ENCODE measurements around the gene EBPL.
"Not testable (repeated sequence)": the region's sequence is repeated elsewhere in the genome, so short reads cannot be mapped to it uniquely, and the experiment has no call there.

Gene EBPL

DNA sequence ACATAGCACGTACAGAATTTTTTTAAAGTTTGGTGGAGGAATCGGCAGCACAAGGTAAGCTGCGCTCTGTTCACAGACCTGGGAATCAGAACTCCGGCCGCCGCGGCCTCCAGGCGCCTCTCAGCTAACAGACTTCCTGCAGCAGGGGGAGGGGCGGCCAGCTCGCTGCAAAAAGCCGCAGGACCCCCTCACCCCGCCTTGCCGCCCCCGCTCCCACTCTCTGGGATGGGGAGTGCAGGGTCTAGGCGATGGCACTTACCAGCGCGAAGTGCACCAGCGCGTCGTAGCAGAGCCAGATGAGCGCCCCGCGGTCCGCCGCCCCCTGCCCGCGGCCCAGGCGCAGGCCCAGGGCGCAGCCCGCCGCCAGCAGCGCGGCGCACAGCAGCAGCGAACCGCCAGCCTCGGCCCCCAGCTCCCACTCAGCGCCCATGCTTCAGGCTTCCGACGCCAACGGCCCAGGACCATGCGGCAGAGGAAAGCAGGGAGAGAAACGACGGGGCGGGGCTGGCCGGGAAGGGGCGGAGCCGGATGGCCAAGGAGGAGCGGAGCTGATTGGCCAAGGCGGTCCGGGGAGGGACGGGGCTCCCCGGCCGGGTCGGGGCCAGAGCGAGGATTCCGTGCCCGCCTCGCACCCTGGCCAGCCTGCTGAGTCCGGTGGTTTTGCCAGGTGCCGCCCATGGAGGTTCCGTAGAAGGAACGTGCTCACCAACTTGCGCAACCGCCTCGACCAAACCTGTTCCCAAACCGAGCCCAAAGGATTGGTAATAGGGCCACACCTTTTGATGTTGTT lies at the start of gene EBPL:
Gene EBPL (minus strand): TSS at position 492 of the 790 bp plus-strand sequence. CDS start 62 bp downstream, at position 430.
- peak; percentile 96 for DNase-seq

DNA sequence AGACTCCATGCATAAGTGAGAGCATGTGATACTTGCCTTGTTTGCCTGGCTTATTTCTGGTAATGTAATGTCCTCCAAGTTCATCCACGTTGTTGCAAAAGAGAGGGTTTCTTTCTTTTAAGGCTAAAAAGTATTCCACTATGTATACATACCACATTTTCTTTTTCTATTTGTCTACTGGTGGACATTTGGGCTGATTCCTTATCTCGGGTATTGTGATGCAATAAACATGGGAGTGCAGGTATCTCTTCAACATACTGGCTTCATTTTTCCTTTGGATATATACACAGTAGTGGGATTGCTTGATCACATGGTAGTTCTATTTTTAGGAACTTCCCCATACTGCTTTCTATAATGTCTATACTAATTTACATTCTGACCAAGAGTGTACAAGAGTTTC lies 49.6 kb upstream of the EBPL start:
- DNase-seq = peak; percentile 34

GRCh38 chr13:49739498-49740187 lies 48.4 kb upstream of the EBPL start:
- DNase-seq = no peak

GRCh38 chr13:49733181-49733951 lies 42.1 kb upstream of the EBPL start:
- DNase-seq = no peak

DNA sequence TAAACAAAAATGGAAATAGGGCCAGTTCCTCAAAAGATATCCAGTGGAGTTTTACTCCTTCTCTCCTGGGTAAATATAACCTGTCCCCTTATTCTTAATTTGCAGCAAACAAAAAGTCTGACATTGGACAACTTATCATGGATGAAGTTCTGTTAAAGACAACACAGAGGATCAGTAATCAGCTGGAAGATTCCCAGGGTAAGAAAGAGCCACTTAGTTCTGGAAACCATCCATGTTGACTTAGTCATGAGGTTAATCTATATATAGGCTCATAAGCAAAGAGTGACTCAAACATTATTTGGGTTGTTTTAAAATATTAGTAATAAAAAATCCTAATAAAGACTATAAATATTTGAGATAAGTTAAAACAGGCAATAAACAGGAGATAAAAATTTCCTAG lies 40.5 kb upstream of the EBPL start:
- no peak for DNase-seq

- DNase-seq = no peak
Measured at GRCh38 chr13:49716615-49717014, 25.3 kb upstream of the EBPL start.

GRCh38 chr13:49714757-49715156 lies 23.5 kb upstream of the EBPL start:
- DNase-seq = no peak

GRCh38 chr13:49711218-49711863 lies 20.1 kb upstream of the EBPL start:
- DNase-seq = no peak

- not testable (repeated sequence) for DNase-seq
Measured at GRCh38 chr13:49704264-49704663, 13.0 kb upstream of the EBPL start.

GRCh38 chr13:49701491-49701890 lies 10.2 kb upstream of the EBPL start:
- no peak for DNase-seq

GRCh38 chr13:49697468-49697867 lies 6.2 kb upstream of the EBPL start:
- DNase-seq = no peak

GRCh38 chr13:49694446-49694845 lies 3.2 kb upstream of the EBPL start:
- no peak for DNase-seq

DNA sequence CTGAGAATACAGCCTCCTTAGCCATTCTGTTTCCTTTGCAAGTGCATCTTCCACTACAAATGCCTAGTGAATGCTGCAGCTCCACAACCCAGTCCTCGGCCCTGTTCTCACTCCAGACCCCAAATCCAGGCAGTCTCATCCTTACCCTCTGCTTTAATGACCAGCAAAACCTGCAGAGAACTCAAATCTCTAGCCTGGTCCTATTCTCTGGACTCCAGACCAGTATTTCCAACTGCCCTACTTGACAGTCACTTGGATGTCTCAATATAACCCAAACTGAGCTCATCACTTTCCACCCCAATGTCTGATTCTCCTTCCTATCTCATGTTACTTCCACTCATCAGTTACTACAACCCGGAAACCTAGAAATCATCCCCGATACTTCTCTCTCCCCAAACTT lies 2.6 kb upstream of the EBPL start:
- no peak for DNase-seq

GRCh38 chr13:49693191-49693733 lies 2.0 kb upstream of the EBPL start:
- DNase-seq = no peak

DNA sequence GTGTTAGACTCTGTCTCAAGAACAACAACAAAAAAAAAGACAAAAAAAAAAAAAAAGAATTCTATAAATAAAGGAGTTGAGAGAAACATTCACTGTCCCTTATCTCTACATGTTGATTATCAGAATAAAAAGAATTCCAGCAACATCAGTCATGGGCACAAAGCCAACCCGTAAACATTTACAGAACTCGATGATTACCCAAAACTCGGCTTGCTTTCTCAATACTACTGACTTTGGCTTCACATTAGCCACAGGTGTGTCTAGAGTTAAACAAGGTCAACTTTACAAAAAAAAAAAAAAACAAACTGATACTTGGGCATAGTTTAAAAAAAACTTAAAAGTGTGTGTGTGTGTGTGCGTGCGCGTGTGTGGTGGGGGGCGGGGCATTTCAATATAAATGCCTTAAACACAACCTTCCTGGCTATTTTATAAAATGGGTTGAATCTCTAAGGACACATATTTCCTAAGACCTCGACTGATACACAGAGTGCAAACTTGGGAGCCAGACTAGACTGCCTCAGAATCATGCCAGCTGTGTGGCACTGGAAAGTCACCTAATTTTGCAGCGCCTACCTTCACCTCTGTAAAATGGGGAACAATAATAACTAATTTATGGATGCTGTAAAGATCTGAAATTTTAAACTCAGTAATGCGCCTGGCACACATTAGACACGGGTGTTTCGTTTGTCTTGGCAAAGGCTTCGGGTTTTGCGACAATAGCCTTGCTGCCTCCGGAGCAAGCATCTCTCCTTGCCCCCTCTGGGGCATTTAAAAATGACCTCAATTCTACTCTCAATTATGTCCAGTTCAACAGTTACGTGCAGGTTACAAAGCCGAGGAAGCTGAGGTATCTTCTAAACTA lies 922 bp downstream of the EBPL start:
- DNase-seq = peak; percentile 46

DNA sequence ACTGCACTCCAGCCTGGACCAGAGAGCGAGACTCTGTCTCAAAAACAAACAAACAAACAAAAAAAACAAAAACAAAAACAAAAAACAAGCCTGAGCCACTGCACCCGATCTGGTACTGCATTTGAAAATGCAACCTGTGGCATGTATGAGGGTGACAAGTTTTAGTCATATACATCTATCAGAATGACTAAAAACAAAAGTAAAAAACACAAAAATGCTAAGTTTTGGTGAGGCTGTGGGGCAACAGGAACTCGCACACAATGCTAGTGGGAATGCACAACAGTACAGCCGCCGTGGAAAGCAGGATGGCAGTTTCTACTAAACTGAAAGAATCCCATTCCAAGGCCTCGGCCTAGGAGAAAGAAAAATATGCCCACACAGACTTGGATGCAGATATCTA lies 7.8 kb downstream of the EBPL start:
- DNase-seq = no peak

- no peak for DNase-seq
Measured at GRCh38 chr13:49681842-49682435, 9.3 kb downstream of the EBPL start.

DNA sequence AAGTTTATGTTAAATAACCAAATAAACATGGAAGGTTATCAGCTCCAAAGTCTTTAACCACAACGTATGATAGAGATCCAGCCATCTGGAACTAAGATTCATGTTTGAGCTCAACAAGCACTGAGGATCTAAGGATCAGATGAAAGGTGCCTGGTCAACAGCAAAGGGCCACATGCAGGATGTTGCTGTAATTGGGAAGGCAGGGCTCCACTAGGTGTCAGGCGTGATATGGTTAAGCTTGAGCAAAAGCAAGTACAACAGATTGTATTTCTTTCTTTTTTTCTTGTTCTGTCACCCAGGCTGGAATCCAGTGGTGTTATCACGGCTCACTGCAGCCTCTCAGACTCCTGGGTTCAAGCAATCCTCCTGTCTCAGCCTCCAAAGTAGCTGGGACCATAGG lies 12.0 kb downstream of the EBPL start:
- peak; percentile 32 for DNase-seq

GRCh38 chr13:49678191-49678914 lies 12.9 kb downstream of the EBPL start:
- DNase-seq = no peak

- DNase-seq = no peak
Measured at GRCh38 chr13:49676581-49677298, 14.5 kb downstream of the EBPL start.

All from OCI-M1 (cell line).